NCI-H1105 (cell line): ENCODE data around the gene PARVG.

Source experiments
- DNase-seq: peaks from one replicate; lab custom pipeline; 2025; lab: John Stamatoyannopoulos, UW

The PARVG gene

GRCh38 chr22:44154436-44154942, 26.2 kb upstream of the PARVG start:
- DNase-seq: no peak

GRCh38 chr22:44155115-44155514, 25.6 kb upstream of the PARVG start:
- DNase-seq: no peak

DNA sequence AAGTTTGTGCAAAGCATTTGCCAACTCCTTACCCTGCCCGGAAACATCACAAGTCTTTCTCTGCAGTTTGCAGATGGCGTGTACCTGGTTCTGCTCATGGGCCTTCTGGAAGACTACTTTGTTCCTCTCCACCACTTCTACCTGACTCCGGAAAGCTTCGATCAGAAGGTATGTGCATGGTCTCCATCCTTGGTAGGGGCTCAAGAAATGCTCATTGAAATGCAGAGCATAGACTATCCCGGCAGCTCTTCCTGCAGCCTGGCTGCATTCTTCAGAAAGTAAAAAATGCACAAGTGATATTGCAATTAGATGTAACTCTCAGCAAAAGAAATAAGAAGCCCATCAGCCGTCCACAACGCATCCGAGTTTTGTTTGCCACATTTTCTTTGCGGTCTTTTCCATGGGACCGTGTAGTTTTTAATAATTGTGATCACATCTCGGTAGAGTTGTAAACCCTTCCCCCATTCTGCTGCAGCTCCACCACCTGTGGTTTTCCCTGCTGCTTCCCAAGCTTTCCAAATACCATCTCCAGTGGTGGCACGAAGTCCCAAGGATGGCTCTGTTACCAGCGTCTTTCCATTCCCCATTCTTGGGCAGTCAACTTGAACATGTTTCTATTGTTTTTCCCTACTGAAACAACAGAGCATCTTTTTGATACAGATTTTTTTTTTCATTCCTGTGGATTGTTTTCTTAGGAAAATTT, 22.7 kb upstream of the PARVG start:
- no peak for DNase-seq

DNA sequence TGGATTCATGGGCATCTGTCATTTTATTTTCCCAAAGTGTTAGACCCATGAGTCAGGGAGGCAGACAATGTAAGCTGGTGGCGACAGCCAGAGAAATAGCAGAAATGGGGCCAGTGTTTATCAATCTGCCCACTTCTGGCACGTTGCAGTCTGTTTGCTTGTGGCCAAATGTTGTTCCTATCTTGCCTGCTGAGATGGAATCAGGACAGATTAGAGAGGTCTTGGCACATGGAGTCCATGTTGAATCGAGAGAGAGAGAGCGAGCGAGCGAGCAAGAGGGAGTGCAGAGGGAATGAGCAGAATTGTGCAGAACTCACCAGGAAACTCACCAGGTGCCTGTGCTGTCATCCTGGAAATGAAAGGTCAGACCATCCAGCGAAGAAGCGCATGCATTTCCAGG, 21.9 kb upstream of the PARVG start:
- no peak for DNase-seq

DNA sequence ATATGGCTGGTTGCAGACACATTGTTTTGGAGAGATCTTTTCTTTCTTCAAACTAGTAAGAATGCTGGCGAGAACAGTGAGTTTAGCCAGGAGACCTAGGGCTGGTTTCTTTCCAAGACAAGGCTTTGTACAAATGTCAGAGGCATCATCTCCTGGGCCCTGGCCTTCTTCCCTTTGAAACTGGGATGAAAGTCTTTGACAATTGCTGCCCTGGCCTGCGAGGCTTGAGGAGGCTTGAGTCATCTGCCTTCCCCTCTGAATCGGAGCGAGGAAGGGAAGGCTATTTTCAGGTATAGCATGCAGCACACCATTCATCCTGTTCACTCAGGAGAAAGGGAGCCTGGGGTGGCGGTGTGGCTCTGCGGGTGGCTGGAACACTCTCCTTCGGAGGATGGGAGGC, 21.5 kb upstream of the PARVG start:
- DNase-seq: no peak

DNA sequence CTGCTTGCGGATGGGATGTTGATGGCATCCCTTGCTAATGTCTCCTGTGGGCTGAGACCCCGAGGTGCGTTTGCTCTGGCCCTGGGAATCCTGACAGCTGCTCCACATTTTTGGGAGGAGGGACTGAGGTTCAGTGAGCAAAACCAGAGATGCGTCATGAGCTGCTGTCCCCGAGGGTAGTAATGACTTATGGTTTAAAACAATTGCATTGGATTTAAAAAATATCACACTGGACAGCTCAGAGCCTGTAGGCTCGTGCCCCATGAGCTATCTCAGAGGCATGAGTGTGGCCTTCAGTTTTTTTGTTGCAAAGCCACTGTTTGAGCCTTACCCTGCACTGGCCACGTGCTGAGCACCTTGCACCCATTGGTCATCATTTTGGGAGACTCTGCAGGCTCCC, 20.9 kb upstream of the PARVG start:
- no peak for DNase-seq

- no peak for DNase-seq
Measured at GRCh38 chr22:44160421-44160820, 20.3 kb upstream of the PARVG start.

- no peak for DNase-seq
Measured at GRCh38 chr22:44161673-44162072, 19.1 kb upstream of the PARVG start.

DNA sequence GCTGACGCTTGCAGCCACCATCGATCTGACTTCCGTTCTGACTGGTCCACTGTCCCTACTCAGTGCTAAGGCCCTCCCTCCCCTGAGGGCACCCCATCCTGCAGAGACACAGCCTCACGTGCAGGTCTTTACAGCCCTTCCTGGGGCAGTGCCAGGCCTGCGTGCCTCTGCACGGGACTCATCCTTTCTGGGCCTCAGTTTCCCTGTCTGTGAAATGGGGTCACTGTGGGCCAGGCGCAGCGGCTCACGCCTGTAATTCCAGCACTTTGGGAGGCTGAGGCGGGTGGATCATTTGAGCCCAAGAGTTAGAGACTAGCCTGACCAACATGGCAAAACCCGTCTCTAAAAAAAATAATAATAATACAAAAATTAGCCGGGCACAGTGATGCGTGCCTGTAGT, 17.8 kb upstream of the PARVG start:
- no peak for DNase-seq

DNA sequence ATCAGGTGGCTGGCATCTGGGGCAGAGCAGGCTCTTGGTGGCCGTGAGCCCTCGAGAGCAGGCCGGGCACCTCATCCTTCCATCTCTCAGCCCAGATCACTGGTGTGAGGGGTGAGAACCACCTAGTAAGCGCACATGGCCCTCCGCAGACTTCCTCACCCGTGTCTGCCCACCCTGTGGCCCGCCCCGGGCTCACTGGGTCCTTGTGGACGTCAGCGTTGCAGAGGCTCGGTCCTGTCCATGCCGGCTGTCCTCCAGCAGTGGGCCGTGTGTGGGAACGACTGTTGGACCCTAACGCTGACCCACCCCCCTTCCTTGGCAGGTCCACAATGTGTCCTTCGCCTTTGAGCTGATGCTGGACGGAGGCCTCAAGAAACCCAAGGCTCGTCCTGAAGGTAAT, 17.2 kb upstream of the PARVG start:
- no peak for DNase-seq

DNA sequence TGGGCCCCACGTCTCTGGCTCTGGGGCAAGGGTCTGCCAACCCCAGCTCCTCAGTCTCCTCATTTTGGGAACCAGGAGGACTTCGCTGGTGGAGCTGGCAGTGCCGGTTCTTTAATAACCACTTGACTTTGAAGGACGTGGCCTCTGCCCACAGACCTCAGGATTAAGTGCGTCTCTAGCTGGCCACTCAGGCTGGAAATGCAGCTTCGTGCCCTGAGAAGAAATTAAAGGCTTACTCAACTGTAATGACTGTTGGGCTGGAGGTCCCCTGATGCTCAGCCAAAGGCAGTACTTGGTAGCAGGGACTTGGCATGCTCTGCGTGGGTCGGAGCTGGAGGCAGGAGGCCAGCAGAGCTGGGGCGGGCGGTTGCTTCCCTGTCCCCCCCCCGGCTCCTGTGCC, 16.7 kb upstream of the PARVG start:
- no peak for DNase-seq

GRCh38 chr22:44165286-44165874, 15.3 kb upstream of the PARVG start:
- no peak for DNase-seq

GRCh38 chr22:44166498-44167276, 14.0 kb upstream of the PARVG start:
- no peak for DNase-seq

DNA sequence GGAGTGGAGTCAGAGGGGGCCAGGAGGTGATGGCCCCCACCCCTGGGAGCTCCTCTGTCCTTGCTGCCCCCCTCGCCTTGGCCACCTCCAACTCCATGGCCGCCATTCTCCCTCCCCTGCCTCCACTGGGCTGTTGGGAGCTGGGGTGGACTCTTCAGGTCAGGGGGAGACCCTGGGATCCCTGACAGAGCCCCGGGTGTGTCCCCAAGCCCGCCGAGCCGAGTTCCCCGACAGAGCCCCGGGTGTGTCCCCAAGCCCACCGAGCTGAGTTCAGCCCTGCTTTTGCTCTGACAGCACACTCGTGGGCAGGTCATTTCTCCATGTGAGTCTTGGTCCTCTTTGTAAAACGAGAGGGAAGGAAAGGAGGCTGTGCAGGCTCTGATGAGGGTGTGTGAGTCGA, 13.2 kb upstream of the PARVG start:
- DNase-seq: no peak

DNA sequence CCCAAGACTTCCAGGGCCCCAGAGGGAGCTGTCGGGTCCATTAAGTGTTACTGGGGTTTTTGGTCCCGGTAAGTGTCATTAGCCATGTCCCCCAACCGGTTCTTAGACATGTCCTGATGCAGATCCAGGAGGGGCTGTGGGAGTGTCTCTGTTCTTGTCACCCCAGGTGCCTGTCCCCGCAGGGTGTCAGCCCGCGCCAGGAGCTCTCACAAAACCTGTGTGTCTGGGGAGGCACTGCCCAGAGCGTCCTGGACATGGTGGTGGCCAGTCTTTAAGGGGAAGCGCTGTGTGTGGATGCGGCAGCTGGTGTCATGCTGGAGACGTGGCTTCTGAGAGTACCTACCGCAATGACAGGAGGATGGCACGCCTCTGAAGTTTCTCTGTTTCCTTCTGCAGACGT, 12.5 kb upstream of the PARVG start:
- DNase-seq: no peak

DNA sequence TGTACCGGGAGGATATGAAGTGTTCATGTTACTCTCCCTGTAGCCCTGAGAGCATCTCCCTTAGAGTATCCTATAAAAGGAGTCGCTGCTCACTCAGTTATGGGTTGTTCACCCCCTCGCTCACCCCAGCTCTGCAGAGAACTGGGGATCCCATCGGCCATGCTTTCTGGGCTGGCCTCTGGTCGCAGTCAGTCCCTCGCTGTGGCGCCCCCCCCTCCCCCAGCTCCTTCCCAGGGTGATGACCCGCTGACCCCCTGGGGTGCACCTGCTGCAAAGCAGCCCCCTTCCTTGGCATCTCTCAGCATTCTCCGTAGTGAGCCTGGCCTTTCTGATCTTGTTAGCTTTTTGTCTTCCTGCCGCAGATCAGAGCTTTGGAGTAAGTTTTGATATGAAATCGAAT, 10.3 kb upstream of the PARVG start:
- DNase-seq: no peak

- no peak for DNase-seq
Measured at GRCh38 chr22:44171561-44171960, 9.2 kb upstream of the PARVG start.

DNA sequence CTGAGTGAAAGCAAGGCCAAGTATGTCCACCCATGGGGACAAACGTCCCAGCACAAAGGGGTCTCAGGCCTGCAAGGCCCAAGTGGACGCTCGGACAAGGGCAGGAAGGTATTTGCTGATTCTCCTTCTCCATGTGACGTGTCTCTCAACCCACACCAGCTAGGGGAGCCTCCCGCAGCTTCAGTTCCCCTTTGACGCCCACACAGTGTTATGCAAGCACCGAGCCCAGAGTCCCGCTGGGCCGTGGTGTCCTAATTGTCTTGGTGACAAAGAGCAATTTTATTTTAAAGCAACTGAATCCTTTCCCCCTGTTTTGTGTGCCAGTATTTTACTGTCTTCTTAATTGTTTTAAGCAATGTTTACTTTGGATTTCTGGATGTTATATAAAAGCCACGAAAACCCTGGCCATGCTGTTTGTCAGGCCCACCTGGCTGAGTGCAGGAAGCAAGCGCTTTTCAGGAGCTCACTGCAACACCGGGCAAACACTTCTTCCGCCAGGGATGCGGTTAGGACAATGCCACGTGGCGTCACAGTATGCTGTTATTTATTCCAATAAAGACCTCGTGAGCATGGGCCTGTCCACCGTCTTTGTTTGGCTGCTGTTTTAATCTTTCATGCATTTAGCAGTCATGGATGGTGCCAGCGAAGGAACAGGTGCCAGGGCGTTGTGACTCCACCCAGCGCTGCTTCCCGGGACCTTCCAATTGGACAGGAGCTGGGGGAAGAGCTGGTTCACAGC, 8.2 kb upstream of the PARVG start:
- no peak for DNase-seq

GRCh38 chr22:44173154-44173553, 7.6 kb upstream of the PARVG start:
- DNase-seq: no peak

DNA sequence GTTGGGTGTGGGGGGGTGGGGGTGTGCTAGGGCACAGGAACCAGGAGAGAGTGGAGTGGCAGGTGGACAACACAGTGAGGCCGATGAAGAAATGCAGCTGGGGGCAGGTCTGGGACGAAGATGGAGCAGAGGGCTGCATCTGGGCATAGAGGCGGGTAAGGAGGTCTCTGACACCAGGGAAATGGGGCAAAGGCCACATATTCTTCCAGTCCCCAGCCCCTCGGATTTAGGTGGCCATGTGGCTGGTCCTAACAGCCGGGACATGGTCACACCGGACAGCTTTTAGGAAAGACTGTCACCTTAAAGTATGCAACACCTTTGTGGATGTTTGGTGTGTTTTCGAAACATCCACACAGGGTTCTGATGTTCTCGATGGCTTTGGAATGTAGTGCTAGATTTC, 5.0 kb upstream of the PARVG start:
- DNase-seq: no peak

- no peak for DNase-seq
Measured at GRCh38 chr22:44179196-44179988, 1.3 kb upstream of the PARVG start.
